IPS-18c (cell line): ENCODE results near the gene TSPOAP1.

Experiments used
- H3K4me3 ChIP-seq: 2 replicates; pipeline ENCODE4 v1.7.0; 2013; ENCODE audit warnings: low read depth, mild to moderate bottlenecking, low read length, moderate library complexity; ENCODE audit not compliant: insufficient read depth
- H3K9me3 ChIP-seq: one replicate; pipeline ENCODE4 v1.6.1; 2013; ENCODE audit warnings: mild to moderate bottlenecking, low read length, moderate library complexity; ENCODE audit not compliant: control insufficient read depth, insufficient read depth

The TSPOAP1 gene

GRCh38 chr17:58265902-58266875 lies 62.4 kb downstream of the TSPOAP1 start:
- Histone ChIP-seq H3K4me3 (no peak overlapping the region), H3K9me3 (no peaks in the 10 kb centered on the region)

GRCh38 chr17:58265271-58265670 lies 63.3 kb downstream of the TSPOAP1 start:
- no peaks in the 10 kb centered on the region for H3K9me3 ChIP-seq
- no peak overlapping the region for H3K4me3 ChIP-seq

GRCh38 chr17:58264407-58265103 lies 64.0 kb downstream of the TSPOAP1 start:
- no peak overlapping the region for H3K4me3 ChIP-seq
- no peaks in the 10 kb centered on the region for H3K9me3 ChIP-seq

GRCh38 chr17:58263773-58264172 lies 64.8 kb downstream of the TSPOAP1 start:
- no peak overlapping the region for H3K4me3 ChIP-seq
- no peaks in the 10 kb centered on the region for H3K9me3 ChIP-seq

- H3K4me3 ChIP-seq = no peak overlapping the region
- H3K9me3 ChIP-seq = no peaks in the 10 kb centered on the region
Measured at GRCh38 chr17:58262149-58262548, 66.4 kb downstream of the TSPOAP1 start.

GRCh38 chr17:58254803-58255202 lies 73.8 kb downstream of the TSPOAP1 start:
- no peak overlapping the region for H3K4me3 ChIP-seq
- H3K9me3 ChIP-seq = peaks cover 8% of the 10 kb centered on the region

- Histone ChIP-seq H3K4me3 (no peak overlapping the region), H3K9me3 (peaks cover 8% of the 10 kb centered on the region)
Measured at GRCh38 chr17:58253082-58253481, 75.5 kb downstream of the TSPOAP1 start.

GRCh38 chr17:58252141-58252540 lies 76.5 kb downstream of the TSPOAP1 start:
- Histone ChIP-seq H3K4me3 (no peak overlapping the region), H3K9me3 (peaks cover 8% of the 10 kb centered on the region)
